Measurements from ENCODE around the gene SLC9C1.

The SLC9C1 gene

DNA sequence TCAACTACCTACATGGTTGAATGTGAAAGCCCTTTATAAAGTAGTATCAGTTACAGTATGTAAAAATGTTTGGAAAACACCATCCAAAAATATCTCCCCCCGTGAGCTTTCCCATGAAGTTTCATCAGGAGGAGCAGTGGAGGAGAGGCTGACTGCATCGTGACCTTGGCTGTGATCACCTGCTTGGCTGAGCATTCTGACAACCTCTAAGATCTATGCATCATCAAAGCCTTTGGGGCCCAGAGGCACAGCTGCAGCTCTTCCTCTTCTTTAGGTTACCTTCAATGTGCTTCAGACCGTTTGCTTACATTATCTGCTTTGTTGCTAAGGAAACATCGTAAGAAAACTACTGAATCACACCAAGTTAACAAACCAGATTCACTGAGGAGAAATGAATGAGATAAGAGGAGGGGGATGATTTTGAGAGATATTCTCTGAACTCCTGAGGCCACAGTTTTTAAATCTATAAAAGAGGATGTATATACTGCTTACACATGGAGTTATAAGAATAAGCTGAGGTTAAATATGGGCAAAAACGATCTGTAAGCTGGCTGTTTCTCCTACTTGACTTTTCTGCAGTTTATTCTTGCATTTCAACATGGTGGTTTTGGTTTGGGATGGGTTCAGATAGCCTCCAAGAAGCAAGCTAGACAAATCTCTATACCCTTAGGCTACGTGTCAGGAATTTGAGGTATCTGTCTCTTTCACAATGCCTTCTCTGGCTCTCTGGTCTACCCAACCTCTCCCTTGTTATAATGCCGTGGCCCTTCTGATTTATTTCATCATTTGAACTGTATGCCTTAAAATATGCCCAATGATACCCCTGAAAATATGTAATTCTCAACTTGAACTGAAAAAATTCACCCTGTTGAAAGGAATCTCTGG is 164.9 kb downstream of the SLC9C1 start:
- DNase-seq = no peak

DNA sequence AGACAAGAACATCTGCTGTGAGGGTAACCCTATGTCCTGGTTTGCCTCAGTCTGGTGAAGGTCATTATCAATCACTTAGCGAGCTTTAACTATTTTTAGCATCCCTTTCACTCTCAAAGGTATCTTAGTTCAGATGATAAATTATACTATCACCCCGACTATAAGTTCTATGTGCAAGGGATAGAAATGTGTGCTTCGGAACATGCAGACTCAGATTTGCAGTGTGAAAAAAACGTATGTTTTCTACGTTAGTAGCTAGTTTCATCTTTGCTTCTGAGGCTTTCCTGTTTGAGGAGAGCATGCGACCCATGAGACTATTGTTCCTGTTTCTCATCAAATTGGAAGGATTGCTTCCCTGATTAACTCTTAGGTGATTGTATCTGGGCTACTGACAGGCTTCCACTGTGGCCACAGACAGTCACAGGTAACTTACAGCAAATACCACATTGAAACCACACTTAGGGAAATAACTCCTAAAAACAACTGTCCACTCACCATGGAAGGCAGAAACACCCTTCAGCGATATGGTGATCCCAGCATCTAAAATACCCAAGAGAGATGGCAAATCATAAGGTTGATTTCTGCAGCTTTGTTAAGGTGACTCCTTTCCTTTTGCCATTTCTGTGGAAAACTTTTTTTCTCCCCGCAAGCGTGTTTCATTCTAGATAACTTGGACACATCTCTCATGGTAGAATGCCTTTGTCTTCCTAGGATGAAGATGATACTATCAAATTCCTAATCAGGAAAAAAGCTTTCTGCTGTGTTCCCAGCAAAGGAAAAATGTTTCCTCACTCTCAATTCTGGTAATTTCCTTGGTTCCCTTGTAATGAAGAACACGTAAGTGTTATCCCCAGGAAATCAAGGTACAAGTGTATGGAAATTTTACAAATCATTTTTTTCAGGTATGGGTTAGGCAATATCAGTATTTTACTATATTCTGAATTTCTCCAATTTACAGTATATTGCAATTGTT is 166.2 kb downstream of the SLC9C1 start:
- DNase-seq = no peak

DNA sequence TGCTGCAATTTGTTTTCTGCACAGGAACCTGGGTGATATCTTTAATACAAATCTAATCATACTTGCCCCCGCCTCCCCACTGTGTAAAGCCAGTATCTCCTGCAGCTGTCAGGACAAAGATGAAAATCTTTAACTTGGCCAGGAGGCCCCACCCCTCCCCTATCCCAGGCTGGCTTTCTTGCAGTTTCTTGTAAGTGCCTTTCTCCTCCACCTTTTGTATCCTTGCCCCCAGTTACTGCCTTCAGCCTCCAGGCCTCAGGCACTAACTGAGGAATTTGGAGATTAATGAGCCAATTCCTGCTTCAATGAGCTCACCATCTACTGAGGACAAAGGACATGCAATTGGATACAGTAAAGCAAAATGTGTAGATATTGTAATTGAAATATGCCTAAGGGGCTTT is 167.5 kb downstream of the SLC9C1 start:
- no peak for DNase-seq

DNA sequence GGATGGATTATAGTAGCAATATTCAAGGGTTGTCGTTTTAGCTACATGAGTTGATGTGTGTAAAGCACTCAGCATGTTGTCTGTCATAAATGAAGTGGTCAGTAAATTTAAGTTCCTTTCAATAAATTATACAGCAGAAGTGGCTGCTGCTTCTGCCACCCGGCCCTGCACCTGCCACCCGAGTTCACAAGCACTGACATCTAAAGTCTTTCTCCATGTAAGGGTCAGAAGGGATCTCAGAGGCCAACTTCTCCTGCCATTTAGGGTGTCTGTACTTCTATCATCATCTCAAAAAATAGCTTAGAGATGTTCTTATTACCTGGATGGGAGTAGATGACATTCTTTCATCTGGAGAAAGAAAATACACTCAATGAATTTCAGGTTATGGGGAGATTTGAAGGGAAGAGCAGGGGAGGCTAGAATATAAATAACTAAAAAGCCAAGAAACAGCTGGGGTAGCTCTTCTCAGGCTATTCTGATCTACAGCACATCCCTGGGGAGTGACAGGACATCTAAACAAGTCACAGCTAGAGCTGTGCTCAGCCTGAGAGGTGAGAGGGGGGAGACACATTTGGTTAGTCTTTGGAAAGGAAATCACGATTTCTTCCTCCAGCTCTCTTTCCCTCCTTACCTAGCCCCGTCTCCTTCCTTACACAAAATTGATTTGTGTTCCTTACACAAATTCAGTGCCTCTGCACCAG is 169.0 kb downstream of the SLC9C1 start:
- DNase-seq = no peak

DNA sequence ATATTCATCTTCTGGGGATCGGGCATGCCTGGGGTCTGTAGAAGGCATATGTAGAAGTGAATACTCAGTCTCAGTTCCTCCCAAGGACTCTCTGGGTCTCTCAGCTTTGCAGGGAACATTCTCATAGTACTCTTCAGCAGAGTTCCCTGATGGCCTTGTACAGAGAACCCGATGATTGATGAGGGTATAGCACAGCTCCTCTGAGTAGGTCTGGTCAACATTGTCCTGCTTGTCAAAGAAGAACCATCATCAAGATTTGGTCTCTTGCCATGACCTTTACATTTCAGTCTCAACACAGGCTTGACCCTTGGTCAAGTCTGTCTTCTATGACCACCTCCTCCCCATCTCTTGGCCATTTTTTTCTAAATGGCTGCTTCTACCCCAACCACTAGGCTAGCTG is 170.5 kb downstream of the SLC9C1 start:
- no peak for DNase-seq

DNA sequence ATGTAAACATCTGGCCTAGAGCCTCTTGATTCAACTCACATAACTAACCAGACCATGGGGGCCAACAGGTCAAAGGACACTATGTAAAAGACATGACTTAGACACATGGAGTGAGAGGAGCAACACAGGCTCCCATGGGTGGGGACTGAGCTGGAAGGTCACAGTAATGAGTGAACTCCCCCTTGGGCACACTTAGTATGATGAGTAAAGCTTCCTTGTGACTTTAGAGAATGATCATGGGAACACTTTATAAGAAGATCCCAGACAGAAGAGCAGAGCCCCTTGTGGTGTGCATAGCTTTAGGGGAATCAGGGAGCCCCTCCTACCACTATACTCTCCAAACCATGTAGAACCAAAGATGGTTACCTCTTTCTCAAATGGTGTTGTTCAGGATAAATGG is 171.1 kb downstream of the SLC9C1 start:
- DNase-seq = no peak

DNA sequence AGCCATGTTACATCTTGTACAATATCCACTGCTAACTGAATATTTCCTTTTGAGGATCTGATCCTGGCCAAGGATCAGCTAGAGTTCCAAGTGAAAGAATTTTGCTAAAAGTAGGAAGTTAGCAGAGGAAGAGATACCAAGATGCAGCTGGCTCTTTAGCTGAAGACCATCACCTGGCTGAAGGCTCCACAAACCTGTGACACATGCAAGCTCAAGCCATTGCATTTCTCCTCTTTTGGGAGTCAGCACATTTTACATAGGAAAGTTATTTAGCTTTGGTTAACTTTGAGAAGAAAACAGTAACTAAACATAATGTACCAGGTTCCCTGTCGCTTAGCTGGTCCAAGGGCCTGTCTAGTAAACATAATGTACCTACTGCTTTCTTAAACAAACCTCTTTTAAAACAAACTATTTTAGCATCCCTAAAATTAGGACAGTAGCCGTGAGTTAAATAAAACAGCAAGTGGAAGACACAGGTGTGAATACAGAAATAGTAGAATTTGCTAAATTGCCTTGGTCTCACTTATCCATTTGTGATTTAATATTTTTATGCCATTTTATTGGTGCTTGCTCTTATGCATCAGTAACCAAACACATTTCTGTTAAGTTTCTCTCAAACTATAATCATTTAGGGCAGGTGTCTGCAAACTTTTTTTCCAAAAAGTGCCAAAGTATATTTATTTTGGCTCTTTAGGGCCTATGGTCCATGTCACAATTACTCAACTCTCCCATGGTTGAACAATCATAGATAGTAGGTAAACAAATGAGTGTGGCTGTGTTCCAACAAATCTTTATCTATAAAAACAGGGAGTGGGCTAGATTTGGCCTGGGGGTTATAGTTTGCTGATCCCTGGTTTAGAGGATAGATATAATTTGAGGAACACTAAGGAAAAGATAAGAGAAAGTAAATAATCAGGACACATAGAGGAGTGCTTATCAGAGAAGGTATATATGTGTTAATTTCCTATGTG is 172.2 kb downstream of the SLC9C1 start:
- DNase-seq = no peak

DNA sequence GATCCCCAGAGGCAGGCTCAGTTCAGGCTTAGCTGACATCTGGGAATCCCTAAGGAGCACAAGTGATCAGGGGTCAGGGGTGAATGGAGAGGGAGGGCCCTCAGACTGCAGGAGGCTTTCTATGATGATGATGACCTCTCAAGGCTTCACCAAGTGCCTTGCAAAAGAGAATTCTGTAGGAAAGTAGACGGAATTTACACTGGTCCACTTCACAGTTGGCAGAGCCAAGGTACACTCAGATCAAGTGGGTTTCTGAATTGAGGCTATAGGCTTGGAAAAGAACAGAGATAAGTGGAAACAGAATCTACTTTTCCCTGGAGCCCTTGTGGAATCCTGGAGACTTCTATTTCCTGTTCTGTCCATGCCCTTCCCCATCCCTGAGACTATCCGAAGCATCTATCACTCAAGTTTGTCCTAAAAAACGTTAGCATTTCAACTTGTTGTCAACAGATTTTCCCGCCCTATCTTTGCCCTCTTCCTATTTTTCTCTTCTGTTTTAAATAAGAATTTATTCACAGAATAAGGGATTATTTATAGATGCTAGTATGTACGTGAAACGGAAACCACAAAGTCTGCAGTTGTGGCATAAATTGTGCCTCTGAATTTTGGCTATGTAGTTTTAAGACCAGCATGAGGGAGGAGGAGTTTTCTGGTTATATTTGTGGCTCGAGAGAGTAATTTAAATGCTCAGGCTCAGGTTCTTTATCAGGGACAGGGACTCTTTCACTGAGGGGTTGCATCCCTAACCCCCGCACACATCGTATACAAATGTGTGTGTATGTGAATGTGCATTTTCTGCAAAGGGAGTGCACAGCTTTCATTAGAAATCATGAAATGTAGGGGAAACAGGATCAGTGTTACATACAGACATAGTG is 173.8 kb downstream of the SLC9C1 start:
- no peak for DNase-seq

DNA sequence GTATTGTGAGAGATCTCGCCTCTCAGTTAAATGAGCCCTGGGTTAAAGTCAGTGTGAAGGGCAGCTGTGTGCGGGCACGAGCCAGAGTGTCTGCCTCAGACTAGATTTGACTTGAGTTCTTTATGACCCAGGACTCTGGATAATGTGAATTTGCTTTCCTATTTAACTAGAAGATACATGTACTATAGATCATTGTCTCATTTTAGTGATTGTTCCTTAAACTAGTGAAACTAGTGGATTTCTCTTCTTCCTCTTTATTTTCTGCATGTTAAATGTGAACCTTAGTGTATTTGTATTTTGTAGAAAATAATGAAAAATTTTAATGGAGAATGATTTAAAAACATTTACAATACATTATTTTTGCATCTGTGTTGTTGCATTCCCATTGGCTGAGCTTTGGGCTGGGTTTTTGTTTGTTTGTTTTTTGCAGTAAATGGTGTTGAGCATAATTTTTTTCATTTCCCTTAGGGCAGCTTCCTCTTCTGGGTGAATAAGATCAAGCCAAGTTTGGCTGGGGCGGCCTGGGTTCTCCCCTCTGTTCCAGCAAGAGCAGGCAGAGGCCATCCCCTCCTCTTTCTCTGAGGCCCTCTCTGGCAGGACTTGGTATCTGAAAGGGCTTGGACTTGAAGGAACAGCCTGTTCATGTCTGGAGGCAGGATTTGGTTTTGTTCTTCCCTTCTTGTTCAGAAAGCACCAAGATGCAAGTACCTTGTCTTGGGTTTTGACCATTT is 176.0 kb downstream of the SLC9C1 start:
- DNase-seq = no peak

DNA sequence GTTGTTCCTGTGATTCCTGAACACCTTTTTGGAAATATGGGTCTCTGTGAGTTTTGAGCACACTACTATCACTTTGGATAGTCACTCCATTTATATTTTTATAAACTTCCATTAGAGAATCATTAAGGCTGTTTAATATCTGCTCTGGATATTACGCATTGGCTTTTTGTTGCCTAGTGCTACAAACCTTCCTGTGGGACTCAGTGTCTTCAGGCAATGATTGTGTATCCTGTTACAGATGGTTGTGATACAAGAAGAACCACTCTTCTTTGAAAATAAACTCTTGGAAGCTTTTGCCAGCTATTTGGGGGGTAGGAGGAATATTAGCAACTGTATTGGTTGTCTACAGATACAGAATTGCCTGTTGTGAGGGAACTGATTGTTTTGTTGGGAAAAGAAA is 176.6 kb downstream of the SLC9C1 start:
- no peak for DNase-seq

DNA sequence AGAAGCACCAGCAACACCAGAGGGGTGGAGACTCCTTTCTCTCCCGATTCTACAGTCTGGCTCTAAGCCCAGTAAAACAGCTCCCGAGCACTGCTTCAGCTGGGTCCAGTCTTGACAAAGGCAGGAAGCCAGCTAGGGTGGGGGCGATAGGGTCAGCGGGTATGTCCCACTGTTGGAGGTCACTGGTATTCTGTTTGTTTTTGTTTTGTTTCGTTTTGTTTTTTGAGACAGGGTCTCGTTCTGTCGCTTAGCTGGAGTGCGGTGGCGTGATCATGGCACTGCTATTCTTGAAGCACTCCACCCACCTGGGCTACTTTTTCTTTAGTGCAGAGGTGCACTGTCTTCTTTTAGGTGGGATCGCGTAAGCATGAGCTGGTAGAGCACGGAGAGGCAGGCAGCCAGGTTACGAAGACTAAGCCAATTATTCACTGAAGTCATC is 177.2 kb downstream of the SLC9C1 start:
- DNase-seq = no peak

DNA sequence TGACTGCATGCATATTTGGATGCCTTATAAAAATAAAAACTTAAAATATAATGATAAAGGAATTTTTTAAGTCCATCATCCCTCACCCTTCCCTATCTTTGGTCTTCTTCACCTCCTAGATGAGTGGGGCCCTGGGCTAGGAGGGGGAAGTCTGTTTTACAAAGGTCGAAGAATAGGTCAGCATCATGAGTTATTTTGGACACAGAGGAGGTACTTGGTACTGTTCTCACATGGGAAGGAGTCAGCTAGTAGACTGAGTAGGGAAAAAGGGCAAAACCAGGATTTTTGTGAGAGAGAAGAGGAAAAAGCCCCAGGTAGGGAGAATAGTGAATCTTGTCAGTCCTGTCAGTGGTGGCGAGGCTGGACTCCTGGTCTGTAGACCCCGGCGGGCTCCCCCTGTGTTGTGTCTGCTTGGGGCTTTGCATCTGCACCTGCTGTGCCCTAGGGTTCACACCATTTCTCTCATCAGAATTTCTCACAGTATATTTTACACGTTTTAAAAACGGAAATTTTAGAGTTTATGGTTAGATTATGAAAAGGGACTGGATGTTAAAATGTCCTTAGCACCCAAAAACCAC is 178.1 kb downstream of the SLC9C1 start:
- no peak for DNase-seq

DNA sequence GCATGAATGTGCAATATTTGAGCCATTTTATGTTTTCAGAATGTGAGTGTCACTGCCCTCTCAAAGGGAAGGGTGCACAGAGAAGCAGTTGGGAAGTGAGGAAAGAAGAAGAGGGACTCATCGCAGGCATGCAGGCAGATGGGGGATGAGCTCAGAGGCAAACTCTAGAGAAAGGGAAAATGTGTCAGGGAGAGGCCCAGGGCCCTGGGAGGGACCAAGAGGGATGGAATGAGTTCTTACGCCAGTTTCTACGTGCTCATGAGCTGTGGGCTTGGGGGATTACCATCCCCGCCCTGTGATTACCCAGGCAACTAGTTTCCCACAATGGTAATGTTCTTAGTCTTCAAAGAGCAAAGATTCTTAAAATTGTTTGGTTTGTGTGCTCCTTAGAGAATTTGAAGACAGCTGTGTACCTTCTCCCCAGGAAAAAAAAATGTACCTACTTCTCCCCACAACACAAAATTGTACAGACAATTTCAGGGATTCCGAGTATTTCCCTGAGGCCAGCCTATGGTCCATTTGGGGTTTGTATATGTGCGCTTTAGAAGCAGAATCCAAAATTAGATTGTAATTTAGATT is 178.8 kb downstream of the SLC9C1 start:
- no peak for DNase-seq

DNA sequence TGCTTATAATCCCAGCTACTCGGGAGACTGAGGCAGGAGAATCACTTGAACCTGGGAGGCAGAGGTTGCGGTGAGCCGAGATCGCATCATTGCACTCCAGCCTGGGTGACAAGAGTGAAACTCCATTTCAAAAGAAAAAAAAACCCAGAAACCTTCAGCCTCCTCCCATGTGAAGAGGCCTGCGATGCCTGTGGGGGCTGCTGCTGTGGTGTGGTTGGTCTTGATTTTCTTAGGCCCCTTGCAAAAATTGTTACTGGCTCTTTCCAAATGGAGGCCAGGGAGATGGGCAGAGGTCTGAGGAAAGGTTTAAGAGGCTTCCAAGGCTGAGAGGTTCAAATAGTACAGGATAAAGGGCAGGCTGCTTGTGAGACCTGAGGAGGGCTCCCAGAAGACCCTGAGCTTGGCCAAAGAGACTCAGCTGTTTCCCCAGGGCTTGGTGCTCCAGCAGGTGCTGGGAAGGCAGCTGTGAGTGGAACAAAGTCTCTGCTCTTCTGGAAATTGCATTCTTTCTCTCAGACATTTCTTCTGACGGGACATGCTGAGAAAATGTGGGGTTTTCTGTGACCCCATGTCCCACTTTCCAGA is 179.3 kb downstream of the SLC9C1 start:
- no peak for DNase-seq

DNA sequence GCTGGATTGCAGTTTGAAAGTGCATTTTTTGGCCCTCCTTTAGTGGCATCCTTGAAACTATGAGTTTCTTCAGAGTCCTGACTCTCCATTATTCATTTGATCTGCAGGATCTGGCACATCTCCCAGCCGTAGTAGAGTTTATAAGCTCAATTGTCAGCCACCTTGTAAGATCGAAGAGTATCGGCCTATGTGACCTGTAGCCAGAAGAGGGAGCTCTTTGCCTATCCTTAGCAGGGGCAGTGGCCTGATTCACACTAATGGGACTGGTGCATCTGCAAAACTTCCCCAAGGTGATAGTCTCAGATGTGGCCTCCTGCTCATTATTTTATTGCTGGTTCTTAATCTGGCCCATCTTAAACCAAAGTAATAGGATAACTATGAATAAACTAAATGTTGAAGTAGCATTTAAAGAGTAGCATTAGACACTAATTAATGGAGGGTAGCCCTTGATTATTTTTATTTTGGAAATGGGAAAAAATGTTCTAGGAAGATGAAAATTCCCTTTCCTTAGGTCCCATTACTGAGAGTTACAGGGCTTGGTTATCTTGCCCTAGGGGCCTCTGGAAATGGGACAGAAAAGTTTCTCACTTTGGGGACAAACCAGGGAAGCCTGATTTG is 182.1 kb downstream of the SLC9C1 start:
- peak; percentile 55 for DNase-seq

DNA sequence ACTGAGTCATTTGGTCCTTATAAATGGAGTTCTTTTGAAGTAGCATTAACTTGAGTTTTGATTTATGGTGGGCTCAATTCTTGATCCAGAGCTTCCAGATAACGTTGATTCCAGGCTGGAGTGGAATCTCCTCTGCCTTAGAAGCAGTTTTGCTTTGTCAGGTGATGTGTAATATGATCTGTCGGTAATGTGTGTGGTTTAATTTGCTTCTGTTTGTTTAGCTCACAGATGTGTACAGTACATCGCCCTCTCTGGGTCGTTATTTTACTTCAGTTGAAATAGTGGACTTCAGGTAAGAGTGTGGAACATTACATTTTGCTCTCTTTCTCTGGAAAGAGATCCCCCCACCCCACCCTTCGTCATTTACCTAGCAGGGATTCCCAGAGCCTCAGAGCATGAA is 184.7 kb downstream of the SLC9C1 start:
- peak; percentile 51 for DNase-seq

DNA sequence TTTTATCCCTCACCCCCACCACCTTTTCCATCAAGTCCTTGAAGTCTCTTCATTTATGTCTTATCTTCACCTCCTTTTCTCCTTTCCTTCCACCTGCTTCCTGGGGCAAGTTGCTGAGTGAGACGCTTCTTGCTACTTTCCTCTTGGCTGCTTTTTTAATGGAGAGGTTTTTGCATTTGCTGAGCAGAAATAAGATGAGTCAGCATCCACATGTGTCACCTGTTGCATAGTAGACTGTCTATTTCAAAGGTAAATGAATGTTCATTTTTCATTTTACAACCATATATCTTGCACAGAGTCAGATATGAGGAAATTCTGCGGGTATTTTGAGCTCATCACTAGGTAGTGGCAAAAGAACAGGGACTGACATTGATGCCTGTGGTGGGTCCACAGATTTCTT is 189.2 kb downstream of the SLC9C1 start:
- no peak for DNase-seq

DNA sequence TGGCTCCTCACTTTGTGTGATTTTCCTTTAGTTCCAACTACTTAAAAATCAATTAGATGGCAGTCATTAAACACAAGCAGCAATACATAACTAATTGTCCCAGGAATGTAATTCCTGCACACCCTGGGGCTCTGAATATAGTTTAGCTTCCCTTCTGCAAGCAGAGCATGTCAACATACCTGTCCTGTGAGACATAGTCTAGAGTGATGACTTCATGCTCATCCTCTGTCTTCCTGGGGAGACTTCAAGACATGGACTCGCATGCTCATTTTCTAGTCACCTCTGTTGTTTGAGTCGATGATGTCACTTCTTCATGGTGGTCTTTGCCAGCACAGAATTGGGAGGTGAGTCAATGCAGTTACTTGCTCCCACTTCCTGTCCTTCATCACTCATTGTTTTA is 192.1 kb downstream of the SLC9C1 start:
- DNase-seq = no peak

DNA sequence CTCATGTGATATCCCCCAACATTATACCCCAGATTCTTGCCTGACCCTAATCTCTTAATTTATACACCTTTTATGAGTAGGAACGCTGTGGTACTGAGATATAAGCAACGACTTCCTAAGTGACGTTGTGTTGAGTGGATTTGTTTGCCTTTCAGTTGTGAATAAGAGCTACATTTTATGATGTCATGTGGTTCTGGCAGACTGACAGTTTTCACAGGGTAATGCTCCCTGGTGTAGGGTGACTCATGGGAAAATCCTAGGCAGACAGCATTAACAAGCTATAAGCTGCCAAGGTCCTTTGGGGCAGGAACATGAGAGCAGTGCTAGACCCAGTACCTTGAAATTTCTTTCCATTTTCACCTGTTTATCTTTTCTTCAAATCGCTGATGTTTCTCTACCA is 196.6 kb downstream of the SLC9C1 start:
- peak; percentile 59 for DNase-seq

Measured in NCI-H345 (cell line).